GM21423 (cell line): ENCODE results near the gene STEEP1.

Experiments used
- ATAC-seq: cut with Tn5 transposase; IDR thresholded peaks from one replicate; pipeline ENCODE4 v1.9.1; 2021; ENCODE audit warnings: mild to moderate bottlenecking, moderate library complexity; ENCODE audit not compliant: unreplicated experiment

STEEP1 gene

GRCh38 chrX:119565107-119565663 is at the start of gene STEEP1:
TSS of gene STEEP1 (minus strand) at chrX:119565409. CDS start at chrX:119565355, 54 bp downstream.
- ATAC-seq: peak; percentile 97

- ATAC-seq: no peak
These were observed 49.6 kb upstream of the STEEP1 start for GRCh38 chrX:119614776-119615175.

- ATAC-seq: no peak
These were observed 41.8 kb upstream of the STEEP1 start for GRCh38 chrX:119607018-119607389.

- ATAC-seq: peak; percentile 89
These were observed 41.2 kb upstream of the STEEP1 start, which contains the start of gene NKRF for GRCh38 chrX:119606280-119607017. TSS of gene NKRF (minus strand) at chrX:119606424.

- ATAC-seq: peak; percentile 35
These were observed 40.5 kb upstream of the STEEP1 start for GRCh38 chrX:119605464-119606279.

- no peak for ATAC-seq
These were observed 39.7 kb upstream of the STEEP1 start for GRCh38 chrX:119604766-119605463.

- no peak for ATAC-seq
These were observed 37.6 kb upstream of the STEEP1 start for GRCh38 chrX:119602701-119603255.

- no peak for ATAC-seq
These were observed 24.6 kb upstream of the STEEP1 start for GRCh38 chrX:119589810-119590209.

GRCh38 chrX:119583431-119584059 is 18.3 kb upstream of the STEEP1 start:
- ATAC-seq: no peak

GRCh38 chrX:119579414-119579813 is 14.2 kb upstream of the STEEP1 start:
- ATAC-seq: no peak

- ATAC-seq: peak; percentile 76
These were observed 9.4 kb upstream of the STEEP1 start, which contains the start of gene UBE2A for GRCh38 chrX:119574394-119575266. TSS of gene UBE2A (plus strand) at chrX:119574563. CDS start at chrX:119574712, 149 bp downstream.

- ATAC-seq: peak; percentile 17
These were observed 8.7 kb upstream of the STEEP1 start for GRCh38 chrX:119573840-119574393.

GRCh38 chrX:119573222-119573621 is 8.0 kb upstream of the STEEP1 start:
- ATAC-seq: no peak

GRCh38 chrX:119570351-119570835 is 5.2 kb upstream of the STEEP1 start:
- no peak for ATAC-seq

- ATAC-seq: no peak
These were observed 12.7 kb downstream of the STEEP1 start for GRCh38 chrX:119552508-119552907.

- no peak for ATAC-seq
These were observed 15.7 kb downstream of the STEEP1 start for GRCh38 chrX:119549327-119550016.

- no peak for ATAC-seq
These were observed 24.0 kb downstream of the STEEP1 start for GRCh38 chrX:119541188-119541587.

- no peak for ATAC-seq
These were observed 25.3 kb downstream of the STEEP1 start for GRCh38 chrX:119539872-119540271.
